Pancreas (tissue), 10 donors: ENCODE measurements around the gene MTX1. TPM values are rescaled to one million over a fixed set of nuclear protein-coding genes. Genes with fewer than 3 reads are reported as not detected.
"Not testable (repeated sequence)": the region's sequence is repeated elsewhere in the genome, so short reads cannot be mapped to it uniquely, and the experiment has no call there.

Experiments used
- ATAC-seq, 4 donors: fragments of 200-7000 bp; cut with Tn5 transposase; one replicate each; pipeline versions ENCODE4 v1.8.0 to v1.9.1; 2020; ENCODE audit warnings: mild to moderate bottlenecking in 4 of 4, moderate library complexity in 4 of 4
- DNase-seq, 6 donors: peaks; one replicate each; pipeline ENCODE4 v3.0.0-alpha.2; 2020
- FAIRE-seq: peaks from 2 replicates; lab custom pipeline; 2012; peaks lifted over from hg19 to GRCh38; lab: Jason Lieb, UNC
- H3K27ac ChIP-seq, 4 donors: fragments of 200-600 bp; sonication (generic); 1 replicate in 3 of 4; 2 replicates in 1 of 4; pipeline versions ENCODE4 v1.5.0 to v1.8.0; 2020
- H3K27me3 ChIP-seq, 4 donors: fragments of 200-600 bp; one replicate each; pipeline ENCODE4 v1.8.0; 2021
- H3K36me3 ChIP-seq, 3 donors: fragments of 200-600 bp; sonication (generic) in 1 of 3; one replicate each; pipeline versions ENCODE4 v1.5.0 to v1.8.0; 2020 to 2021
- H3K4me1 ChIP-seq, 3 donors: fragments of 200-600 bp; one replicate each; pipeline ENCODE4 v1.8.0; 2021
- H3K4me3 ChIP-seq, 4 donors: fragments of 200-600 bp; sonication (generic) in 2 of 4; one replicate each; pipeline versions ENCODE4 v1.5.0 to v1.8.0; 2020 to 2021
- H3K9me3 ChIP-seq, 4 donors: fragments of 200-600 bp; one replicate each; pipeline ENCODE4 v1.8.0; 2021
- WGBS, 2 donors: extraction: QIAGEN DNeasy Blood & Tissue Kit; methylation state at CpG; one replicate each; pipeline ENCODE4 v1.1.7; 2013; 5-methylcytosine and 5-hydroxymethylcytosine counted together
- intact Hi-C, 3 donors: fragments of 100-400 bp; cut with DNase I; formaldehyde crosslinking; loops; one replicate each; pipeline versions ENCODE4 v1.11.1 to v1.14.2; 2022
- polyA plus RNA-seq, 2 donors: library from polyadenylated mRNA; stranded (reverse); fragments of 200-250 nt; gene quantifications; one replicate each; pipeline ENCODE4 v1.2.3, GENCODE V29; 2013
- total RNA-seq, 6 donors: library from RNA; stranded (reverse); fragmentation: NEBNext Ultra II Directional in 4 of 6; extraction: Animal tissue kit (Norgen Biotek cat#: 25700) in 4 of 6; gene quantifications; one replicate each; pipeline versions ENCODE4 v1.2.1 to v1.2.4, GENCODE V29; 2021 to 2023
- TF ChIP-seq, protein P1 (sequence below), 4 donors: fragments of 200-600 bp; sonication (generic) in 3 of 4; IDR thresholded peaks; one replicate each; pipeline versions ENCODE4 v1.5.0 to v1.8.0; 2021; ENCODE audit warnings: antibody characterized with exemption in 4 of 4
- donor health status: healthy with polysubstance abuse.
- donor health status: DM: no; HTN: no; CAD: no; lungs with moderate emphysema.
- donor health status: DM: no; HTN: no; CAD: no.
- donor health status: control.
- donor health status: control.
- donor health status: Bipolar disorder and iron deficiency.
- donor health status: DM: yes; HTN: yes; CAD: no.
- donor health status: DM: no; HTN: no; CAD: no.
- donor health status: DM: no; HTN: no; CAD: no.
- donor health status: DM: yes; HTN: yes; CAD: no.

Gene MTX1
- total and polyA plus RNA-seq, 8 donors: 10.7 to 36.8 (median 16.5) TPM

DNA sequence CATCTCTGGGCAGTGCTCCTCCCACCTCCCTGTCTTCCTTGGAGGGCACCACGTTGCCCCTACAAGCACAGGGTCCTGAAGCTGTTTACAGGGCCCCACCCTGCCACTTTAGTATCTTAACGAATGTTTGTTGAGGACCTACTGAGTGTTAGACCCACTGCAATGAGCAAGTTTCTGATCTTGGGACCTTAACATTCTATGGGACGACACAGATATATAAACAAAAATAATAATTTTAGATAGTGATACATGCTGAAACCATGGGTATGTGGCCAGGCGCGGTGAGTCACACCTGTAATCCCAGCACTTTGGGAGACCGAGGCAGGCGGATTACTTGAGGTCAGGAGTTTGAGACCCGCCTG is 36.6 kb downstream of the MTX1 start:
- no peaks in the 10 kb centered on the region for H3K9me3 ChIP-seq
- no peaks in the 10 kb centered on the region for H3K27me3 ChIP-seq
- DNase-seq: peak in 1 of 6 donors; percentile 28
- no peak for FAIRE-seq
- intact Hi-C loops: no loop called here
- H3K36me3 ChIP-seq: no peaks in the 10 kb centered on the region
- H3K4me3 ChIP-seq: peak overlapping the region; percentile 43 to 66 (median 54)
- WGBS, 2 donors: 60 to 62% methylated on average over 8 of the region's 8 CpGs
- no peak for ATAC-seq
- H3K4me1 ChIP-seq: peaks cover 0 to 4% (median 0%) of the 10 kb centered on the region in 3 donors
- peak overlapping the region; percentile 69 to 93 (median 84) for H3K27ac ChIP-seq
- TF ChIP-seq, protein P1, sequence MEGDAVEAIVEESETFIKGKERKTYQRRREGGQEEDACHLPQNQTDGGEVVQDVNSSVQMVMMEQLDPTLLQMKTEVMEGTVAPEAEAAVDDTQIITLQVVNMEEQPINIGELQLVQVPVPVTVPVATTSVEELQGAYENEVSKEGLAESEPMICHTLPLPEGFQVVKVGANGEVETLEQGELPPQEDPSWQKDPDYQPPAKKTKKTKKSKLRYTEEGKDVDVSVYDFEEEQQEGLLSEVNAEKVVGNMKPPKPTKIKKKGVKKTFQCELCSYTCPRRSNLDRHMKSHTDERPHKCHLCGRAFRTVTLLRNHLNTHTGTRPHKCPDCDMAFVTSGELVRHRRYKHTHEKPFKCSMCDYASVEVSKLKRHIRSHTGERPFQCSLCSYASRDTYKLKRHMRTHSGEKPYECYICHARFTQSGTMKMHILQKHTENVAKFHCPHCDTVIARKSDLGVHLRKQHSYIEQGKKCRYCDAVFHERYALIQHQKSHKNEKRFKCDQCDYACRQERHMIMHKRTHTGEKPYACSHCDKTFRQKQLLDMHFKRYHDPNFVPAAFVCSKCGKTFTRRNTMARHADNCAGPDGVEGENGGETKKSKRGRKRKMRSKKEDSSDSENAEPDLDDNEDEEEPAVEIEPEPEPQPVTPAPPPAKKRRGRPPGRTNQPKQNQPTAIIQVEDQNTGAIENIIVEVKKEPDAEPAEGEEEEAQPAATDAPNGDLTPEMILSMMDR (IDR thresholded peaks at IDR 0.05): no peak

DNA sequence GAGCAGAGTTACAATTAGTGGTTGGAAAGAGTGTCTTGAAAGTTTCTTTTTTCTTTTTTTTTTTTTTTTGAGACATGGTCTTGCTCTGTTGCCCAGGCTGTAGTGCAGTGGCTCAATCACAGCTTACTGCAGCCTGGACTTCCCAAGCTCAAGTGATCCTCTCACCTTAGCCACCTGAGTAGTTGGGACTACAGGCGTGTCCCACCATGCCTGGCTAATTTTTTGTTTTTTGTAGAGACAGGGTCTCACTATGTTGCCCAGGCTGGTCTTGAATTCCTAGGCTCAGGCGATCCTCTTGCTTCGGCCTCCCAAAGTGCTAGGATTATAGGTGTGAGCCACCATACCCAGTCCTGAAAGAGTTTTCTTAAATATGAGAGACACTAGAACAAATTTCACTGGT is 38.3 kb downstream of the MTX1 start:
- H3K27ac ChIP-seq, H3K36me3 ChIP-seq, H3K9me3 ChIP-seq, ATAC-seq, intact Hi-C loops, FAIRE-seq, H3K4me1 ChIP-seq, DNase-seq, H3K27me3 ChIP-seq, H3K4me3 ChIP-seq: not testable (repeated sequence)
- 93% methylated on average over 3 of the region's 3 CpGs for WGBS, 2 donors

DNA sequence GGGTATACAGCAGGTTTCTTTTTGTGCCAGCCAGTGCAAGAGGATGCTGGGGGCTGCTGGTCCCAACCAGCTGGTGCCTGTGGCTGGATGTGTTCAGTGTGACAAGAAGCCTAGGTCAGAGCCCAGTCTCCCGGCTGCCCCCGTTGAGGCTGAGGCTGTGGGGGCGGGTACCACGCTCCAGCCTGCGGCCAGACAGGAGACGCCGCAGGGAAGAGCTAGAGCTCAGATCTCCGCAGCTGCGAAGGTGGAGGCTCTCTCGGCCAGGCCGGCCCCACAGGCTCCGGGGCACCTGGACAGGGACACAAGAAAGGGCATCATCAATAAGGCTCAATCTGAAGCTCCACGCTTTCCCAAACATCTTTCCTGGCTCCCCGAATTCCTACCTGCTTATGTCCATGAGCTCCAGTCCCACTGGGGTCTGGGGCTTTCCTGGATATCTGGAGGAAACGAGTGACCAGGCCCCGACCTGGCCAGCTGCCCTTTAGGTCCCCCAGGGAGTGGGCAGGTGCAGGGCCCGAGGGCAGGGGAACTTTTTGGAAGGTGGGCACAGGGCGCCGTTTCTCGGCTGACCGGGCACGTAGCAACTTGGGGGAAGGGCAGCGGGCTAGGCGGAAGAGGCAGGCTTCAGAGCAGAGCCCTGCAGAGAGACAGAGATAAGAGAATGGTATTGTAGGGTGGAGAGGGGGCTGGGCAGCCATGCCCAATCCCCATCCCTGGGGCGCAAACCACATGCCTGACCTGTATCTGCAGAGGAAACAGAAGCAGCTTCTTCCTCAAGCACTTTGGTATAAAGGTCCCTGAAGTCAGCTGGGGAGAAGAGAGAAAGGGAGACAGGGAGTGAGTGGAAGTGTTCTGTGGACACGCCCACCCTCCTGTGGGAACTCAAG is 39.4 kb downstream of the MTX1 start:
- DNase-seq (peak in 1 of 6 donors; percentile 71), FAIRE-seq (no peak), ATAC-seq (no peak)
- 87 to 88% methylated on average over 26 of the region's 26 CpGs for WGBS, 2 donors
- H3K36me3 ChIP-seq: no peaks in the 10 kb centered on the region
- TF ChIP-seq, protein P1 (IDR thresholded peaks at IDR 0.05): no peak
- no peaks in the 10 kb centered on the region for H3K27me3 ChIP-seq
- no peak overlapping the region for H3K4me3 ChIP-seq
- H3K4me1 ChIP-seq: peaks cover 0 to 8% (median 0%) of the 10 kb centered on the region in 3 donors
- no peak overlapping the region for H3K27ac ChIP-seq
- no peaks in the 10 kb centered on the region for H3K9me3 ChIP-seq
- intact Hi-C loops: no loop called here

- Histone ChIP-seq H3K27ac (no peak overlapping the region), H3K9me3 (no peaks in the 10 kb centered on the region), H3K36me3 (no peaks in the 10 kb centered on the region), H3K4me1 (peaks cover 0 to 13% (median 0%) of the 10 kb centered on the region in 3 donors), H3K4me3 (peak overlapping the region in 2 of 4 donors; percentile 8 to 36), H3K27me3 (no peaks in the 10 kb centered on the region)
- DNase-seq (peak in 1 of 6 donors; percentile 78), FAIRE-seq (no peak), ATAC-seq (no peak)
- intact Hi-C loops: loop anchor here in 2 of 3 donors (5.0 to 10.0 kb wide), 4 partner anchors 72 to 345 kb away; partner anchors contain the start of gene RUSC1 (in 2 of the 2)
- 28% methylated on average over 24 to 28 of the region's 28 CpGs for WGBS, 2 donors
- TF ChIP-seq, protein P1 (IDR thresholded peaks at IDR 0.05): no peak
Observed at GRCh38 chr1:155250246-155250632, 41.7 kb downstream of the MTX1 start.

DNA sequence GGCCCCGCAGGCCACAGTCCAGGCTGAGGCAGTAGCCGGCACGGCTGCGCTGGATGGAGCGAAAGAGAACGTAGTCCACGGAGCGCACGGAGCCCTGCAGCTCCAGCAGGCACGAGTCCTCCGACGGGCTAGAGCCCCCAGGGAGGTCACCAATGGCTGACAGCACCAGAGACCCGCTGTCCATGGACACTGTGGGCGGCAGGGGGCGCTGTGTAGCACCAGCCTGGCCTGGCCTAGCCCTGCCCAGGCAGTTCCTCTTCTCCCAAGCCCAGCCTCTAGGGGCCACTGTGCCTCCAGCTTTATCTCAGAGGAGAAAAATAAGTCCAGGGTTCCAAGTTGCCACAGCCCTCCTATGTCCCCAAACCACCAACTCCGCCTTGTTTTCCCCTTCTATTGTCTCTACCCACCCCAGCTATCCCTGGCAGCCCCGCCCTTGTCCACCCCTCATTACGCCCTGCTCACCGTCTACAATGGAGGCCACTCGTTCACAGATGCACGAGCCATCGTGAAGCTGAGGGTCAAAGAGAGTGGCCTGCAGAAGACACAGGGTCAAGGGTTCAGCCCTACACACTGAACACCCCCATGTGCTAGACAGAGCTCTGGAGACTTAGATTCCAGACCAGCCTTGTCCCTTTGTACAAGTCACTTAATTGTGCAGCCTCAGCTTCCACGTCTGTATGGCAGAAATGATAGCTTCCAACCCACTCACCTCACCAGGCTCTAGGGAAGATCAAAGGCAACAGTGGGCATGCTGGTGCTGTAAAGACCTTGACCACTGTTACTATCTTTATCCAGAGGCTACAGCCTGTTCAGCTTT is 42.3 kb downstream of the MTX1 start:
- DNase-seq (peak; percentile 87 to 99 (median 94)), FAIRE-seq (no peak), ATAC-seq (peak; percentile 85 to 91 (median 88))
- TF ChIP-seq, protein P1 (IDR thresholded peaks at IDR 0.05): peak; percentile 100
- H3K4me1 ChIP-seq: peaks cover 0 to 15% (median 0%) of the 10 kb centered on the region in 3 donors
- peak overlapping the region in 2 of 4 donors; percentile 8 to 36 for H3K4me3 ChIP-seq
- no peaks in the 10 kb centered on the region for H3K27me3 ChIP-seq
- no peak overlapping the region for H3K27ac ChIP-seq
- 18 to 20% methylated on average over 23 of the region's 23 CpGs for WGBS, 2 donors
- H3K36me3 ChIP-seq: no peaks in the 10 kb centered on the region
- no peaks in the 10 kb centered on the region for H3K9me3 ChIP-seq
- intact Hi-C loops: loop anchor here in 2 of 3 donors (5.0 to 10.0 kb wide), 4 partner anchors 71 to 344 kb away; partner anchors contain the start of gene RUSC1 (in 2 of the 2)
